ENCODE results near the gene SRGAP2B. TPM values are rescaled to one million over a fixed set of nuclear protein-coding genes. Genes with fewer than 3 reads are reported as not detected.
"Not testable (repeated sequence)": the region's sequence is repeated elsewhere in the genome, so short reads cannot be mapped to it uniquely, and the experiment has no call there.

SRGAP2B gene
- total and polyA plus RNA-seq, 2 of the 8 experiments (the other 6 are each of a cell fraction or from before 2014, with no cell fraction given), result 4.9 to 39.5 TPM

DNA sequence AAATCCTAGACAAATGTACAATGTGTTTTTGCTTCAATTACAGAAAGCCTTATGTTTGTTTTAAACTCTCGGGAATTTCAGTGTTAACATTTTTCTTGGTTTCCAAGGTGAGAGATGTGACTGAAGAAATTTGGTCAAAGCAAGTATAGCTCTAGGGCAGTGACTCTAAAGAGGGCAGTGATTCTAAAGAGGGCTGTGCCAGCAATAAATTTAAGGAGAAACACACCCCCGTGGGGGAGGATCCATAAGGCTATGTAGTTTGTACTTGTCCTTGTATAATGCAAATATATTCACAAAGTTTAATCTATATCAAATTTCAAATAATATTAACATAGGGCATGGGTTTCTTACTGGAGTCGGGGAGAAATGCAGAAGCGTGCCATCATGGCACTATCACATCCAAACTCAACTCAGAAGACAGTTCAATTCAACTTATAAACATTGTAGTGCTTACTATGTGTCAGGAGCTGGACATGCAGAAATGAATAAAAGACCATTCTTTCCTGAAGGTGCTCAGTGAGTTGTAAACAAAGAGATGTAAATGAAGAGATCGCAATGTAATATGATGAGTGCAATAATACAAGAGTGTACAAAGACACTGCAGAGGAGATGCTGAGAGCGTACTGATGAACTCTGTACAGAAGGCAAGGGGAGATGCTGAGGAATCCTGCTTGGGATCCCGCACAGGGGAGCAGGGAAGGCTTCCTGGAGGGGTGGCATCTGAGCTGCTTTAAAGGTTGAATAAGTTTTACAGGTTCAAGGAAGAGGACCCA lies 12.5 kb downstream of the SRGAP2B start:
- H2AK5ac ChIP-seq (ENCODE audit: low read depth, low read length); DNase-seq (ENCODE audit: low read depth in 1 of 2, low spot score in 2 of 2); H2AFZ ChIP-seq (ENCODE audit: low read length); H4K8ac ChIP-seq (ENCODE audit: extremely low read depth, insufficient read depth, low read length); H2BK20ac ChIP-seq (ENCODE audit: low read length); H4K20me1 ChIP-seq (replicated peaks in 1 of 2; ENCODE audit: control insufficient read depth in 1 of 2, insufficient read depth in 2 of 2, low read length in 2 of 2); H2BK5ac ChIP-seq (ENCODE audit: low read depth, low read length); POLR2A ChIA-PET (ENCODE audit: partially characterized antibody); H3K36me3 ChIP-seq (ENCODE audit: control insufficient read depth in 2 of 4, insufficient read depth in 4 of 4, low read length in 3 of 4); H2BK15ac ChIP-seq (ENCODE audit: low read length); H3K4me1 ChIP-seq (replicated peaks in 1 of 4; ENCODE audit: control insufficient read depth in 3 of 4, insufficient read depth in 4 of 4, low read length in 3 of 4); H2BK12ac ChIP-seq (ENCODE audit: low read depth, low read length); H3K4ac ChIP-seq (replicated peaks; ENCODE audit: insufficient read length, low read depth, low read length); H3K23ac ChIP-seq (ENCODE audit: insufficient read length); H3K79me2 ChIP-seq (ENCODE audit: control insufficient read depth in 1 of 2, insufficient read depth in 2 of 2, low read length in 2 of 2); H4K91ac ChIP-seq (replicated peaks; ENCODE audit: insufficient read length, low read length); H3K79me1 ChIP-seq (ENCODE audit: low read depth, low read length); H3K4me3 ChIP-seq (ENCODE audit: extremely low read depth in 1 of 4, insufficient read depth in 2 of 4, low read depth in 3 of 4, low read length in 4 of 4); H3K27ac ChIP-seq (ENCODE audit: low read depth, low read length); H3K18ac ChIP-seq (ENCODE audit: extremely low read depth, low read length); H3K23me2 ChIP-seq (ENCODE audit: low read depth, low read length); H3K14ac ChIP-seq (ENCODE audit: insufficient read length); H3K4me2 ChIP-seq (ENCODE audit: insufficient read depth in 1 of 2, low read depth in 2 of 2, low read length in 2 of 2); H4K5ac ChIP-seq (ENCODE audit: insufficient read length, low read depth, low read length); H3K27me3 ChIP-seq (replicated peaks in 1 of 4; ENCODE audit: control insufficient read depth in 3 of 4, extremely low read depth in 1 of 4, insufficient read depth in 3 of 4, low read length in 3 of 4); H3K56ac ChIP-seq (replicated peaks; ENCODE audit: insufficient read length, low read depth, low read length); H3K9me3 ChIP-seq (ENCODE audit: insufficient read depth in 2 of 2, low read depth in 1 of 2, low read length in 1 of 2); H3K9ac ChIP-seq (replicated peaks in 1 of 4; ENCODE audit: extremely low read depth in 1 of 4, low read depth in 3 of 4, low read length in 3 of 4); FAIRE-seq; H2BK120ac ChIP-seq (replicated peaks; ENCODE audit: low read depth, low read length); CTCF ChIA-PET (ENCODE audit: partially characterized antibody): not testable (repeated sequence)
- 91% methylated on average over 2 of the region's 7 CpGs; no CpG with 5 or more reads in 1 of the 2 experiments for WGBS, 2 experiments (ENCODE audit: extremely low coverage in 1 of 2, insufficient coverage in 1 of 2, insufficient read length in 1 of 2, insufficient replicate concordance in 2 of 2, low coverage in 1 of 2, low lambda C conversion rate in 2 of 2, missing lambda C conversion rate in 1 of 2)

DNA sequence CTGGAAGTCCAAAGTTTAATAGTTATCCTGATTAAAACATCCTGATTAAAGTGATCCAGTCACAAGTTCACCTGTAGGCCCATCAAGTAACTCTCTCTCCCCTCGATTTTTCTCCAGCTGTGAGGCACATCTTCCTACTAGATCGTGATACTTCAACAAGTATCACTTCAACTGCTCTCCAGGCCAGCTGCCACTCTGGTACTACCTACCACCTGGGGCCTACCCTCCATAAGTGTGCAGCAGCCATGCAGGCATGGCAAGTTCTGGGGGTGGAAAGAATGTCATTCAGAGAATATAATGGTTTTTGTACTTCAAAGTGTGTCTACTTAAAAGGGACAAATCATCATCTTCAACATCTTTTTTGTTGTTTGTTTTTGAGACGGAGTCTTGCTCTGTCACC lies 14.9 kb downstream of the SRGAP2B start:
- H3K27ac ChIP-seq (ENCODE audit: low read depth, low read length); H3K79me2 ChIP-seq (ENCODE audit: control insufficient read depth in 1 of 2, insufficient read depth in 2 of 2, low read length in 2 of 2); H2BK15ac ChIP-seq (ENCODE audit: low read length); H4K20me1 ChIP-seq (replicated peaks in 1 of 2; ENCODE audit: control insufficient read depth in 1 of 2, insufficient read depth in 2 of 2, low read length in 2 of 2); POLR2A ChIA-PET (ENCODE audit: partially characterized antibody); H4K91ac ChIP-seq (replicated peaks; ENCODE audit: insufficient read length, low read length); H2BK20ac ChIP-seq (ENCODE audit: low read length); H3K4me1 ChIP-seq (replicated peaks in 1 of 4; ENCODE audit: control insufficient read depth in 3 of 4, insufficient read depth in 4 of 4, low read length in 3 of 4); H3K14ac ChIP-seq (ENCODE audit: insufficient read length); H3K23me2 ChIP-seq (ENCODE audit: low read depth, low read length); H3K4ac ChIP-seq (replicated peaks; ENCODE audit: insufficient read length, low read depth, low read length); H2BK12ac ChIP-seq (ENCODE audit: low read depth, low read length); H3K56ac ChIP-seq (replicated peaks; ENCODE audit: insufficient read length, low read depth, low read length); DNase-seq (ENCODE audit: low read depth in 1 of 2, low spot score in 2 of 2); H4K8ac ChIP-seq (ENCODE audit: extremely low read depth, insufficient read depth, low read length); H3K9me3 ChIP-seq (ENCODE audit: insufficient read depth in 2 of 2, low read depth in 1 of 2, low read length in 1 of 2); H2AK5ac ChIP-seq (ENCODE audit: low read depth, low read length); H4K5ac ChIP-seq (ENCODE audit: insufficient read length, low read depth, low read length); H3K36me3 ChIP-seq (ENCODE audit: control insufficient read depth in 2 of 4, insufficient read depth in 4 of 4, low read length in 3 of 4); FAIRE-seq; H3K4me3 ChIP-seq (ENCODE audit: extremely low read depth in 1 of 4, insufficient read depth in 2 of 4, low read depth in 3 of 4, low read length in 4 of 4); H3K79me1 ChIP-seq (ENCODE audit: low read depth, low read length); H3K23ac ChIP-seq (ENCODE audit: insufficient read length); CTCF ChIA-PET (ENCODE audit: partially characterized antibody); H3K18ac ChIP-seq (ENCODE audit: extremely low read depth, low read length); H3K9ac ChIP-seq (replicated peaks in 1 of 4; ENCODE audit: extremely low read depth in 1 of 4, low read depth in 3 of 4, low read length in 3 of 4); H2BK5ac ChIP-seq (ENCODE audit: low read depth, low read length); H2BK120ac ChIP-seq (replicated peaks; ENCODE audit: low read depth, low read length); H3K4me2 ChIP-seq (ENCODE audit: insufficient read depth in 1 of 2, low read depth in 2 of 2, low read length in 2 of 2); H3K27me3 ChIP-seq (replicated peaks in 1 of 4; ENCODE audit: control insufficient read depth in 3 of 4, extremely low read depth in 1 of 4, insufficient read depth in 3 of 4, low read length in 3 of 4); H2AFZ ChIP-seq (ENCODE audit: low read length): not testable (repeated sequence)
- 82% methylated on average over 2 of the region's 3 CpGs; no CpG with 5 or more reads in 1 of the 2 experiments for WGBS, 2 experiments (ENCODE audit: extremely low coverage in 1 of 2, insufficient coverage in 1 of 2, insufficient read length in 1 of 2, insufficient replicate concordance in 2 of 2, low coverage in 1 of 2, low lambda C conversion rate in 2 of 2, missing lambda C conversion rate in 1 of 2)
